NCI-H446 treated with DMSO at 0.1 percent for 48 hours (cell line): ENCODE measurements around the gene TBC1D25.

ENCODE experiments used
- DNase-seq: peaks from one replicate; lab custom pipeline; 2025; lab: John Stamatoyannopoulos, UW

The TBC1D25 gene

GRCh38 chrX:48601741-48602394 is 62.4 kb downstream of the TBC1D25 start:
- DNase-seq, result no peak

GRCh38 chrX:48604701-48605100 is 65.2 kb downstream of the TBC1D25 start:
- no peak for DNase-seq

GRCh38 chrX:48606091-48606490 is 66.6 kb downstream of the TBC1D25 start:
- no peak for DNase-seq

GRCh38 chrX:48611703-48612102 is 72.2 kb downstream of the TBC1D25 start:
- DNase-seq, result no peak
